ENCODE results near the gene INTS15.
"Not testable (repeated sequence)": the region's sequence is repeated elsewhere in the genome, so short reads cannot be mapped to it uniquely, and the experiment has no call there.

Gene INTS15

DNA sequence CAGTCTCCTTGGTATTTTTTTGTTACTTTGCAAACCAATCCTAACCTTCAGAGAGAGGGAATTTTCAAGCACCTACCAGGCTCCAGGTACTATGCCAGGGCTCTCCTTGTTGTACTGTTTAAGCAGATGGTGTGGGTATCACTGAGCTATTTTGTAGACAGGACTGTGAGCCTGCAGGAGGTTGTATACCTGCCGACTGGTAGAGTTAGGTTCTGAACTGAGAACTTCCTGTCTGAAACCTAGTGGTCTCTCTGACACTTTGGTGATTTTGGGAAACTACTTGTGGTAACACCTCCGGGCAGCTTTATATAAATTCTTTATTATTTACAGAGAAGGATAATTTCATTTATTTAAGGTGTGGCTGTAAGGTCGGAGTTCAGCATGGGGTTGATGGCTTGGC, 30.1 kb downstream of the INTS15 start:
- DNase-seq, result no peak

- no peak for DNase-seq
Measured at GRCh38 chr7:6621195-6622133, 31.6 kb downstream of the INTS15 start.

DNA sequence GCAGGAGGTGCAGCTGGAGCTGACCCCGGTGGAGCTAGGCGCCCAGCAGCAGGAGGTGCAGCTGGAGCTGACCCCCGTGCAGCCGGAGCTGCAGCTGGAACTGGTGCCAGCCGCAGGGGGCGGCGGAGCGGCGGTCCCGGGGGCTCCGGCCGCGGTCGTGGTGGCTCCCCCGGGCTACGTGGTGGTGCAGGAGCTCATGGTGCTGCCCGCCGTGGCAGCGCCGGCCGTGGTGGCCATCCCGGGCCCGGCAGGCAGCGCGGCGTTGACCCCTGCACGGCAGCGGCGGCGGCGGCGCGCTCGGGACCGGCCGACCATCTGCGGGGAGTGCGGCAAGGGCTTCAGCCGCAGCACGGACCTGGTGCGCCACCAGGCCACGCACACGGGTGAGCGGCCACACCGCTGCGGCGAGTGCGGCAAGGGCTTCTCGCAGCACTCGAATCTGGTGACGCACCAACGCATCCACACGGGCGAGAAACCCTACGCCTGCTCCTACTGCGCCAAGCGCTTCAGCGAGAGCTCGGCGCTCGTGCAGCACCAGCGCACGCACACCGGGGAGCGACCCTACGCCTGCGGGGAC, 32.4 kb downstream of the INTS15 start:
- no peak for DNase-seq

GRCh38 chr7:6623589-6624245, 33.9 kb downstream of the INTS15 start:
- no peak for DNase-seq

GRCh38 chr7:6624246-6624611, 34.4 kb downstream of the INTS15 start:
- no peak for DNase-seq

DNA sequence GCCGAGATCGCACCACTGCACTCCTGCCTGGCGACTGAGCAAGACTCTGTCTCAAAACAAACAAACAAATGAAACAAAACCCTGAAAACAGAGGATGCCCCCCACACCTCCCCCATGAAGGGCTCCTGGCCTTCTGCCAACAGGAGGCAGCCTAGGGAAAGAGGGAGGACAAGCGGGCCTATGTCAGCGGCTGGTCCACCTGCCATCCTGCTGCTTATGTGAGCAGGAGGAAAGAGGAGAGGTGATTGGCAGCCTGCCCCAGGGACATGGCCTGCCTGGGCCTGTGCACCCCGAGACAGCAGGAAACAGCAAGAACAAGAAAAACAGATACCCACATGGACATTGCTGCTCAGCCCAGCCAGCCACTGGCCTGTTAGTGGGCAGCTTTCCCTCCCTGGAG, 38.2 kb downstream of the INTS15 start:
- DNase-seq, result no peak

- no peak for DNase-seq
Measured at GRCh38 chr7:6630007-6630849, 40.4 kb downstream of the INTS15 start.

- no peak for DNase-seq
Measured at GRCh38 chr7:6631605-6632004, 41.8 kb downstream of the INTS15 start.

- DNase-seq, result no peak
Measured at GRCh38 chr7:6634021-6634420, 44.2 kb downstream of the INTS15 start.

DNA sequence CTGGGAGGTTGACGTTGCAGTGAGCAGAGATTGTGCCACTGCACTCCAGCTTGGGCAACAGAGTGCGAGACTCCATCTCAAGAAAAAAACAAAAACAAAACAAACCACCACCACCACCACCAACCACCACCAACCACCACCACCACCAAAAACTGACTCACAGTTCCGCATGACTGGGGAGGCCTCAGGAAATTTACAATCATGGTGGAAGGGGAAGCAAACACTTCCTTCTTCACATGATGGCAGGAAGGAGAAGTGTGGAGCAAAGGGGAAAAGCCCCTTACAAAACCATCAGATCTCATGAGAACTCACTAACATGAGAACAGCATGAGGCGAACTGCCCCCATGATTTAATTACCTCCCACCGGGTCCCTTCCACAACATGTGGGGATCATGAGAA, 45.1 kb downstream of the INTS15 start:
- not testable (repeated sequence) for DNase-seq

- no peak for DNase-seq
Measured at GRCh38 chr7:6636741-6637543, 47.1 kb downstream of the INTS15 start, which contains the start of gene ZNF316. Gene ZNF316, plus strand, starts transcription at chr7:6637318. Its CDS starts 5,092 bp downstream, at chr7:6642410.

DNA sequence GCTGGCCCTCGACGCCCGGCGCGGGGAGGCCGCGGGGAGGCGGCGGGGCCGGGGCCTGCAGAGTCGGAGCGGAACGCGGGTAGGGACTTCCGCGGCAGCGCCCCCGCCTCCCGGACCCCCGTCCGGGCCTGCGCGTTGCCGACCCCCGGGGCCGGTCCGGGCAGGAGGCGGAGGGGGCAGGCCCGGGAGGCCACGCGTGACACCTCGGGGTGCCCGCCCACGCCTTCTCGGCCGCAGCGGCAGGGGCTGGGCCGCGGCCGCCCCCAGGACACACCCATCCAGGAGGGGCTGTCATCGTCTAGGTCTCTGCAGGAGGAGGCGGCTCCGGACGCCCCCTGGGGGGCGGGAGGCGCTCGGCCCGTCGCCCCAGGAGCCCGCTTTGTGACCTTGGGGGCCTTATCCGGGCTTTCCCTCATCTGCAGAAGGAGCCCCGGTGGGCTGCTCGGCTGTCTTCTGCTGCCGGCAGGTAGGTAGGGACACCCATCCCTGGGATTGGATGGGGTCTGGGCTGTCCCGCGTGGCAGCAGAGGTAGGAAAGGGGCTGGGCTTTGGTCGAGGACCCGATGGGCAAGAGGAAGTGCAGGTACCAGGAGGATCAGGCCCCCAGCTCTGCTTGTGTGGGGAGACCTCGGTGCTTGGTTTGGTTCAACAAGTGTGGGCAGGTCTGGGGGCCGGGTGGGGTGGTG, 47.9 kb downstream of the INTS15 start:
- no peak for DNase-seq

GRCh38 chr7:6639032-6639431, 49.2 kb downstream of the INTS15 start:
- no peak for DNase-seq

DNA sequence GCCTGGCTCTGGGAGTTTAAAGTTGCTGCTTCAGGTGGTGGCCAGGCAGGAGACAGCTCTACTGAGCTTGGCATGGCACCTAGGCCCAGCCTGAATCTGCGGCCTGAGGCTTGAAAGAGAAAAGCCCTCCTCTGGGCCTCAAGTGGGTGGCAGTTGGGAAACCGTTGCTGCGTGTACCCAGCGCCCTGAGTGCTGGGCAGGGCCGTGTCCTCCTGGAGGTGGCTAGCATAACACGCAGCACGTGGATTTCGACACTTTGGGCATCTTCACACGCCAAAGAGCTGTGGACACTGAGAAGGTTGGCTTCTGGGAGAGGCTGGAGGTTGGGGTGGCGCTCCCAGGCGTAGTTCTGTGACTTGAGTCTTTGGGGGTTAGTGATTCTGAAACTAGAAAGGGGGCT, 49.8 kb downstream of the INTS15 start:
- no peak for DNase-seq

DNA sequence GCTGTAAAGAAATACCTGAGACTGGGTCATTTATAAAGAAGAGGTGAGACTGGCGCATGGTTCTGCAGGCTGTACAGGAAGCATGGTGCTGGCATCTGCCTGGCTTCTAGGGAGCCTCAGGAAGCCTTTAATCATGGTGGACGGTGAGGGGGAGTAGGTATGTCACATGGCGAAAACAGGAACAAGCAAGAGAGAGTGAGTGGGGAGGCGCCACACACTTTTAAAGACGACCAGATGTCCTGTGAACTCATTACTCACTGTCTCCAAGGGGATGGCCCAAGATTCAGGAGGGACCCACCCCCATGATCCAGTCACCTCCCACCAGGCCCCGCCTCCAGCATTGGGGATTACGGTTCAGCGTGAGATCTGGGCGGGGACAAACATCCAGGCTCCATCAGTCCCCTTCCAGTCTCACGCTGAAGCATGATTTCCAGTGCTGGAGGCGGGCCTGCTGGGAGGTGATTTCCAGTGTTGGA, 50.5 kb downstream of the INTS15 start:
- no peak for DNase-seq

DNA sequence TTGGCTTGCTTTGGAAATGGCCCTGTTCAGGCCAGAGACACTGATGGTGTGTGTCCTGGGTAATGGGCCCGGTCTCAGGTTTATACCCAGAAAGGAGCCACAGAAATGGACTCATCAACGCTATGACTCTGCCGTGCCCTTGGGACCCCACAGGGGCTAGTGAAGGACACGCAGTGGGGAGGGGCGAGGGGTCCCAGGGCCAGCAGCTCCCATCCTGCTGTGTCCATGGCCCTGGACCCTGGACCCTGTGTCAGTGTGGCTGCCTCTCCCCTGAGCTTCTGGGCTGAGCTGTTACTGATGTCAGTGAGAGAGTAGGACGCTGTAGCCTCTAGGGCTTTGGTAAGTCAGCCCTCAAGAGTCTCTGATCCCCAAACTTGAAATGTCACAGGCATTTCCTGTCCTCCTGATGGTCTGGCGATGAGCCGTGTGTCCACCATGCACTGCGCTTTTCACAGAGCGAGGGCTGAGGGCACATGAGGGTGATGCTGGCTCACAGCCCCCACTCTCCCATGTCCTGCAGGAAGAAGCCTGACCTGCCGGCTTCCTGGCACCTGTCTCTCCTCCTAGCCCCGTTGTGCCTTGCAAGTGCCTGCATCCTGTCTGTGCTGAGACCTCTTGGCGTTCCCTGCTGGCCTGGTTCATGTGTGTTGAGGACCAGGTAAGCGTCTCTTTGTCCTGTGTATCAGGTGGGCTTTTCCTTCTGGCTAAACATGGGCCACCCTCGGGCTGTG, 51.6 kb downstream of the INTS15 start:
- no peak for DNase-seq

- DNase-seq, result no peak
Measured at GRCh38 chr7:6642239-6642839, 52.5 kb downstream of the INTS15 start.

GRCh38 chr7:6642861-6643640, 53.2 kb downstream of the INTS15 start:
- no peak for DNase-seq

DNA sequence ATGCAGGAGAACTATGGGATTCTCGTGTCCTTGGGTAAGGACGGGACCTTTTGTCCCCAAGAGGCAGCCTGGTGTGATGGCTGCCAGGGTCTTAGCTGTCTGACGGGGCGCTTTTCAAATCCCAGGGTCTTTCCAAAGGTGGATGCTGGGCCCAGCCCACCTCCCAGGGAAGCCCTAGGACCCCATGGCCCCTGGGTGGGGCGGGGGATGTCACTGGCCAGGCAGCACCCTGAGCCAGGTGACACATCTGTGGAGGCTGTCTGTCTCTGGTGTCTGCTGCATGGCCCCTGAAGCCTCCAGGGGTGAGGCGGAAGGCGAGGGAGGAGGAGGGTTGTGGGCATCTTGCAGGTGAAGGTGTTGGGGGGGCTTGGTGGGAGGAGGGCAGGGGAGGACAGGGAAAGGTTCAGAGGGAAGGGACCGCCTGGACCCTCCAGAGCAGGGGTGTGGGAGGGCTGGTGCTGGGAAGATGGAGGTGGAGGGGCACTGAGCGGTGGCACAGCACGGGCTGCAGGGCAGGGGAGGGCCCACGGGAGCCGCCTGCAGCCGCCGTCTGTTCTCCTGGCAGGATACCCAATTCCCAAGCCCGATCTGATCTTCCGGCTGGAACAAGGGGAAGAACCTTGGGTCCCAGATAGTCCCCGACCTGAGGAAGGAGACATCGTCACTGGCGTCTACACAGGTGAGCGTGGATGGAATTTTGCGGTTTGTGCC, 54.2 kb downstream of the INTS15 start:
- no peak for DNase-seq
